GM12864 (cell line): ENCODE results near the gene PTPDC1.

Experiments used
- DNase-seq: peaks from one replicate; pipeline ENCODE4 v3.0.0-alpha.2; 2011; ENCODE audit warnings: low read depth
- H3K4me3 ChIP-seq: 2 replicates; pipeline ENCODE4 v1.5.1; 2011; ENCODE audit warnings: mild to moderate bottlenecking, low read depth, low read length, control low read depth
- CTCF ChIP-seq: IDR thresholded peaks from 2 replicates; pipeline ENCODE4 v1.5.1; 2011; ENCODE audit warnings: low read depth, mild to moderate bottlenecking, moderate library complexity, low read length, control low read depth, inconsistent platforms; ENCODE audit errors: missing control alignments

Gene PTPDC1

DNA sequence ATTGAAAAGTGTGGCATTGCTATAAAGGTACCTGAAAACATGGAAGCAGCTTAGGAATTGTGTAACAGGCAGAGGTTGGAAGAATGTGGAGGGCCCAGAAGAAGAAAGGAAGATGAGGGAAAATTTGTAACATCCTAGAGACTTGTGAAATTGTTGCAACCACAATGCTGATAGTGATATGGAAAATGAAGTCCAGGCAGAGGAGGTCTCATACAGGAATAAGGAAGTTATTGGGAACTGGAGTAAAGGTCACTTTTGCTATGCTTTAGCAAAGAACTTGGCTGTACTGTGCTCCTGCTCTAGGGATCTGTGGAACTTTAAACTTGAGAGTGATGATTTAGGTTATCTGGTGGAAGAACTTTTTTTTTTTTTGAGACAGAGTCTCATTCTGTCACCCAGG lies 43.5 kb downstream of the PTPDC1 start:
- DNase-seq: no peak
- no peak overlapping the region for H3K4me3 ChIP-seq
- no peak for TF ChIP-seq CTCF

- no peak overlapping the region for H3K4me3 ChIP-seq
- TF ChIP-seq CTCF: no peak
- no peak for DNase-seq
These were observed 44.3 kb downstream of the PTPDC1 start for GRCh38 chr9:94128580-94128979.

DNA sequence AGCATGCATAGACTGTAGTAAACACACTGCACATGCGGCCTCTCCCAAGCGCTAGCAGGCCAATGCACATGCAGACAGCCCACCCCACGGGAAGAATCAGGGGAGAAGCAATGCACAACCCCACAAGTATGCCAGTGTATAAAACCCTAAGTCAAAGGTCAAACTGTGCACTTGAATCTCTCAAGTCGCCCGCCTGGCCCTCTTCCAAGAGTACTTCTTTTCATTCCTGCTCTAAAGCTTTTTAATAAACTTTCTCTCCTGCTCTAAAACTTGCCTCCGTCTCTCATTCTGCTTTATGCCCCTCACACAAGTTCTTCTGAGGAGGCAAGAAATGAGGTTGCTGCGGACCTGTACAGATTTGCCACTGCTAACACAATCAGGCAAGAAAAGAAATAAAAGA lies 50.4 kb downstream of the PTPDC1 start:
- no peak overlapping the region for H3K4me3 ChIP-seq
- no peak for TF ChIP-seq CTCF
- no peak for DNase-seq

GRCh38 chr9:94135222-94135621 lies 51.0 kb downstream of the PTPDC1 start:
- no peak for TF ChIP-seq CTCF
- no peak overlapping the region for H3K4me3 ChIP-seq
- no peak for DNase-seq

DNA sequence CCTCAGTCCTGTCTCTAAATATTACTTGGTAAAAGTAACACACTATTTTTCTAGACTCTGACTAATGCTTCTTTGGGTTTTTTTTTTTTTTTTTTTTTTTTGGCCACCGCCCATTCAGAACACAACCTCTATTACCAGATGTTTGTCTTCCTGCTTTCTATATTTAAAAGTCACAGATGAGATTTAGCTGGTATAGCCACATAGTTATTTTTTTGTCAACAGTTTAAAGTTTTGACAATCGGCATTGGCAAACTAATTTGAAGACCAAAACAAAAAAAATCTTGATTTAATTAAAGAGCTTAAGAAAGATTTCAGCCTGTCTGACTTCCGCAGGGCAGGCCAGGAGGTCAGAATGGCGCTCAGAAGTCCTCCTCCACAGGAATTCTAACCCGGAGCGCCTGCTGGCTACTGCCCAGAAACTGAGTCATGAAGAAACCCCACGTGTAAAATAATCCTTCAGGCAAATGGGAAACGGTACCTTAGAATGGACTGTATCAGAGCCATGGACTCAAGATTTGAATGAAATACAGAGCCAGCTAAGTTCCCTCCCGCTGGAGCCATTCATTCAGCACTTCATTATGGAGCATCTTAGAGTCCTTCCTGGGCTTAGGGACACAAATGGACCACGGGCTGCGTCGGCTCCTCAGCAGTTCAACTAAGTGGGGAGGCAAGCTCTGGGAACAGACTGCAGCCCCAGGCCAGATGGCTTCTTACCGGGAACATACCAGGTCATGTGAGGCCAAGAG lies 55.6 kb downstream of the PTPDC1 start:
- DNase-seq: no peak
- no peak overlapping the region for H3K4me3 ChIP-seq
- no peak for TF ChIP-seq CTCF

- DNase-seq: no peak
- no peak overlapping the region for H3K4me3 ChIP-seq
- no peak for TF ChIP-seq CTCF
These were observed 56.1 kb downstream of the PTPDC1 start for GRCh38 chr9:94140418-94140780.
